HG02870 (cell line): ENCODE results near the gene TMEM167B.
A peak's percentile ranks its signal among the peaks of the same experiment; 100 is the strongest.
"Not testable (repeated sequence)": the region's sequence is repeated elsewhere in the genome, so short reads cannot be mapped to it uniquely, and the experiment has no call there.

Experiments used
- ATAC-seq: cut with Tn5 transposase; IDR thresholded peaks from one replicate; pipeline ENCODE4 v1.9.1; 2021; ENCODE audit warnings: mild to moderate bottlenecking, moderate library complexity; ENCODE audit not compliant: unreplicated experiment

TMEM167B gene

GRCh38 chr1:109112652-109113285, 22.2 kb downstream of the TMEM167B start:
- peak; percentile 71 for ATAC-seq

GRCh38 chr1:109113590-109114341, 23.2 kb downstream of the TMEM167B start, which contains the start of gene ELAPOR1:
Gene ELAPOR1, plus strand, starts transcription at chr1:109114115. Its CDS starts 69 bp downstream, at chr1:109114184.
- peak; percentile 59 for ATAC-seq

GRCh38 chr1:109114342-109114674, 23.7 kb downstream of the TMEM167B start:
- no peak for ATAC-seq

- no peak for ATAC-seq
Measured at GRCh38 chr1:109115685-109116084, 25.1 kb downstream of the TMEM167B start.

- ATAC-seq, result no peak
Measured at GRCh38 chr1:109116286-109116685, 25.7 kb downstream of the TMEM167B start.

GRCh38 chr1:109118089-109118488, 27.5 kb downstream of the TMEM167B start:
- no peak for ATAC-seq

- ATAC-seq, result no peak
Measured at GRCh38 chr1:109120356-109120755, 29.8 kb downstream of the TMEM167B start.

GRCh38 chr1:109131059-109131458, 40.5 kb downstream of the TMEM167B start:
- ATAC-seq, result no peak

- ATAC-seq, result no peak
Measured at GRCh38 chr1:109131800-109132199, 41.2 kb downstream of the TMEM167B start.

- no peak for ATAC-seq
Measured at GRCh38 chr1:109133002-109133706, 42.6 kb downstream of the TMEM167B start.

GRCh38 chr1:109133815-109134214, 43.3 kb downstream of the TMEM167B start:
- ATAC-seq, result no peak

- ATAC-seq, result no peak
Measured at GRCh38 chr1:109134423-109134822, 43.9 kb downstream of the TMEM167B start.

- ATAC-seq, result no peak
Measured at GRCh38 chr1:109135940-109136339, 45.4 kb downstream of the TMEM167B start.

- ATAC-seq, result no peak
Measured at GRCh38 chr1:109136766-109137165, 46.2 kb downstream of the TMEM167B start.

- ATAC-seq, result no peak
Measured at GRCh38 chr1:109137958-109138357, 47.4 kb downstream of the TMEM167B start.

- no peak for ATAC-seq
Measured at GRCh38 chr1:109138358-109138757, 47.8 kb downstream of the TMEM167B start.

GRCh38 chr1:109140392-109140791, 49.8 kb downstream of the TMEM167B start:
- ATAC-seq, result no peak

- no peak for ATAC-seq
Measured at GRCh38 chr1:109142260-109142659, 51.7 kb downstream of the TMEM167B start.

- ATAC-seq, result not testable (repeated sequence)
Measured at GRCh38 chr1:109142725-109143124, 52.2 kb downstream of the TMEM167B start.
